Mucosa of rectum (tissue), 2 donors: Measurements from ENCODE around the gene POLR2L.

ENCODE experiments used
- H3K27ac ChIP-seq, 2 donors: one replicate each; pipeline ENCODE4 v1.7.0; 2013; ENCODE audit warnings: inconsistent platforms in 2 of 2, low read depth in 2 of 2, low read length in 2 of 2
- H3K27me3 ChIP-seq, 2 donors: one replicate each; pipeline ENCODE4 v1.7.0; 2013; ENCODE audit warnings: low read length in 2 of 2; ENCODE audit not compliant: control insufficient read depth in 2 of 2, insufficient read depth in 2 of 2
- H3K36me3 ChIP-seq, 2 donors: one replicate each; pipeline ENCODE4 v1.7.0; 2013; ENCODE audit warnings: low read length in 2 of 2; ENCODE audit not compliant: control insufficient read depth in 2 of 2, insufficient read depth in 2 of 2
- H3K4me1 ChIP-seq, 2 donors: one replicate each; pipeline ENCODE4 v1.7.0; 2013; ENCODE audit warnings: low read length in 2 of 2, mild to moderate bottlenecking in 1 of 2; ENCODE audit not compliant: control insufficient read depth in 2 of 2, insufficient read depth in 2 of 2
- H3K4me3 ChIP-seq, 2 donors: one replicate each; pipeline ENCODE4 v1.7.0; 2013; ENCODE audit warnings: low read length in 2 of 2
- H3K9ac ChIP-seq, 2 donors: one replicate each; pipeline ENCODE4 v1.7.0; 2013; ENCODE audit warnings: low read length in 2 of 2, low read depth in 1 of 2, mild to moderate bottlenecking in 1 of 2
- H3K9me3 ChIP-seq, 2 donors: one replicate each; pipeline ENCODE4 v1.7.0; 2013; ENCODE audit warnings: low read length in 2 of 2; ENCODE audit not compliant: control insufficient read depth in 2 of 2
- donor health status: healthy.
- donor health status: Normal muscosa, but diverticular disease.

POLR2L gene

GRCh38 chr11:795634-796564, 46.4 kb downstream of the POLR2L start:
- Histone ChIP-seq H3K4me1 (peaks cover 17 to 27% of the 10 kb centered on the region in 2 donors), H3K9me3 (no peaks in the 10 kb centered on the region), H3K4me3 (peak overlapping the region; percentile 70 to 75), H3K9ac (peak overlapping the region; percentile 66 to 70), H3K36me3 (peaks cover 0 to 2% of the 10 kb centered on the region in 2 donors), H3K27me3 (no peaks in the 10 kb centered on the region), H3K27ac (peak overlapping the region; percentile 62 to 85)

GRCh38 chr11:794766-795633, 47.3 kb downstream of the POLR2L start:
- Histone ChIP-seq H3K36me3 (peaks cover 0 to 2% of the 10 kb centered on the region in 2 donors), H3K27me3 (no peaks in the 10 kb centered on the region), H3K9ac (peak overlapping the region in 1 of 2 donors; percentile 62), H3K27ac (no peak overlapping the region), H3K9me3 (no peaks in the 10 kb centered on the region), H3K4me3 (peak overlapping the region; percentile 41 to 50), H3K4me1 (peaks cover 17 to 27% of the 10 kb centered on the region in 2 donors)

GRCh38 chr11:794013-794765, 48.1 kb downstream of the POLR2L start:
- Histone ChIP-seq H3K27me3 (peaks cover 0 to 3% of the 10 kb centered on the region in 2 donors), H3K4me1 (peaks cover 17 to 27% of the 10 kb centered on the region in 2 donors), H3K27ac (no peak overlapping the region), H3K4me3 (no peak overlapping the region), H3K36me3 (peaks cover 0 to 2% of the 10 kb centered on the region in 2 donors), H3K9me3 (no peaks in the 10 kb centered on the region), H3K9ac (no peak overlapping the region)

GRCh38 chr11:793556-793955, 48.8 kb downstream of the POLR2L start:
- Histone ChIP-seq H3K4me3 (no peak overlapping the region), H3K27me3 (peaks cover 0 to 7% of the 10 kb centered on the region in 2 donors), H3K36me3 (peaks cover 0 to 2% of the 10 kb centered on the region in 2 donors), H3K4me1 (peaks cover 17 to 27% of the 10 kb centered on the region in 2 donors), H3K27ac (no peak overlapping the region), H3K9ac (no peak overlapping the region), H3K9me3 (no peaks in the 10 kb centered on the region)

- Histone ChIP-seq H3K36me3 (peaks cover 0 to 2% of the 10 kb centered on the region in 2 donors), H3K9ac (no peak overlapping the region), H3K4me1 (peaks cover 17 to 26% of the 10 kb centered on the region in 2 donors), H3K9me3 (no peaks in the 10 kb centered on the region), H3K4me3 (no peak overlapping the region), H3K27ac (no peak overlapping the region), H3K27me3 (peaks cover 0 to 7% of the 10 kb centered on the region in 2 donors)
Observed at GRCh38 chr11:792873-793272, 49.5 kb downstream of the POLR2L start.

GRCh38 chr11:792535-792821, 49.9 kb downstream of the POLR2L start:
- H3K4me1 ChIP-seq = peaks cover 15 to 23% of the 10 kb centered on the region in 2 donors
- no peak overlapping the region for H3K9ac ChIP-seq
- no peak overlapping the region for H3K4me3 ChIP-seq
- H3K27me3 ChIP-seq = peaks cover 0 to 7% of the 10 kb centered on the region in 2 donors
- H3K27ac ChIP-seq = no peak overlapping the region
- H3K36me3 ChIP-seq = peaks cover 0 to 2% of the 10 kb centered on the region in 2 donors
- no peaks in the 10 kb centered on the region for H3K9me3 ChIP-seq

GRCh38 chr11:791658-792534, 50.4 kb downstream of the POLR2L start:
- Histone ChIP-seq H3K27ac (no peak overlapping the region), H3K9ac (no peak overlapping the region), H3K4me3 (no peak overlapping the region), H3K9me3 (no peaks in the 10 kb centered on the region), H3K27me3 (peaks cover 0 to 7% of the 10 kb centered on the region in 2 donors), H3K4me1 (peaks cover 9 to 17% of the 10 kb centered on the region in 2 donors), H3K36me3 (peaks cover 0 to 2% of the 10 kb centered on the region in 2 donors)

- H3K4me1 ChIP-seq = peaks cover 2 to 9% of the 10 kb centered on the region in 2 donors
- no peak overlapping the region for H3K4me3 ChIP-seq
- H3K36me3 ChIP-seq = peaks cover 0 to 2% of the 10 kb centered on the region in 2 donors
- peaks cover 0 to 7% of the 10 kb centered on the region in 2 donors for H3K27me3 ChIP-seq
- H3K9ac ChIP-seq = no peak overlapping the region
- H3K9me3 ChIP-seq = no peaks in the 10 kb centered on the region
- H3K27ac ChIP-seq = no peak overlapping the region
Observed at GRCh38 chr11:790721-791564, 51.4 kb downstream of the POLR2L start.
